HEK293T (cell line): ENCODE results near the gene JAKMIP2.

Source experiments
- BHLHE40 ChIP-seq: fragments of 450-650 bp; IDR thresholded peaks from 2 replicates; pipeline ENCODE4 v1.6.1; 2016; ENCODE audit warnings: mild to moderate bottlenecking, moderate library complexity, borderline replicate concordance
- ELF4 ChIP-seq: fragments of 450-650 bp; IDR thresholded peaks from 2 replicates; pipeline ENCODE4 v1.6.1; 2017; ENCODE audit warnings: antibody characterized with exemption
- PKNOX1 ChIP-seq: fragments of 450-650 bp; IDR thresholded peaks from 2 replicates; pipeline ENCODE4 v1.6.1; 2016
- SP1 ChIP-seq: fragments of 450-650 bp; IDR thresholded peaks from 2 replicates; pipeline ENCODE4 v1.6.1; 2017

GRCh38 chr5:147538236-147538635, 244.3 kb downstream of the JAKMIP2 start:
- TF ChIP-seq ELF4 = no peak
- no peak for TF ChIP-seq SP1
- no peak for TF ChIP-seq BHLHE40
- no peak for TF ChIP-seq PKNOX1
